HG03432 (cell line): ENCODE measurements around the gene SLC34A2.
"Not testable (repeated sequence)": the region's sequence is repeated elsewhere in the genome, so short reads cannot be mapped to it uniquely, and the experiment has no call there.

Experiments
- ATAC-seq: cut with Tn5 transposase; IDR thresholded peaks from one replicate; pipeline ENCODE4 v1.9.1; 2021; ENCODE audit warnings: mild to moderate bottlenecking, moderate library complexity; ENCODE audit not compliant: unreplicated experiment

SLC34A2 gene, protein sequence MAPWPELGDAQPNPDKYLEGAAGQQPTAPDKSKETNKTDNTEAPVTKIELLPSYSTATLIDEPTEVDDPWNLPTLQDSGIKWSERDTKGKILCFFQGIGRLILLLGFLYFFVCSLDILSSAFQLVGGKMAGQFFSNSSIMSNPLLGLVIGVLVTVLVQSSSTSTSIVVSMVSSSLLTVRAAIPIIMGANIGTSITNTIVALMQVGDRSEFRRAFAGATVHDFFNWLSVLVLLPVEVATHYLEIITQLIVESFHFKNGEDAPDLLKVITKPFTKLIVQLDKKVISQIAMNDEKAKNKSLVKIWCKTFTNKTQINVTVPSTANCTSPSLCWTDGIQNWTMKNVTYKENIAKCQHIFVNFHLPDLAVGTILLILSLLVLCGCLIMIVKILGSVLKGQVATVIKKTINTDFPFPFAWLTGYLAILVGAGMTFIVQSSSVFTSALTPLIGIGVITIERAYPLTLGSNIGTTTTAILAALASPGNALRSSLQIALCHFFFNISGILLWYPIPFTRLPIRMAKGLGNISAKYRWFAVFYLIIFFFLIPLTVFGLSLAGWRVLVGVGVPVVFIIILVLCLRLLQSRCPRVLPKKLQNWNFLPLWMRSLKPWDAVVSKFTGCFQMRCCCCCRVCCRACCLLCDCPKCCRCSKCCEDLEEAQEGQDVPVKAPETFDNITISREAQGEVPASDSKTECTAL

GRCh38 chr4:25654971-25655963 lies at the start of gene SLC34A2:
TSS of gene SLC34A2 (plus strand) at chr4:25655851. CDS start at chr4:25662501, 6,650 bp downstream.
- ATAC-seq = no peak

DNA sequence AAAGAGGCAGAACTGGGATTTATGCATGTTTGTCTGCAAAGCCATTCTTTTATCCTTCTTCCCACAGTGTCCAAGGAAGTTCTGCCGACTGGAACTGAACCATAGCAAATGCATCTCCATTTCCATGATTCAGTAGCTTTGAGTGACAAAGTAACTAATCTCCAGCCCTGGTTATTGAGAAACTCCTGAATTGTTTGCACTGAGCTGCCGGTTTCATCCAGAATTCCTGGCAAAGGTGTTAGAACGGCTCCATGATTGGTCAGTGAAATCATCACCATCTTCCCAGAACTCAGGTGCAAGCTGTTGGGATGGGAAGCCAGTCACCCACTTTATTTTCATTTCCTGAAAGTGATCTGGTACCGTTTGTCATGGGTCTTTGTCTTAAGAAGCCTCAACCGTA lies 47.0 kb upstream of the SLC34A2 start:
- ATAC-seq = no peak

- ATAC-seq = no peak
Observed at GRCh38 chr4:25609976-25610375, 45.7 kb upstream of the SLC34A2 start.

DNA sequence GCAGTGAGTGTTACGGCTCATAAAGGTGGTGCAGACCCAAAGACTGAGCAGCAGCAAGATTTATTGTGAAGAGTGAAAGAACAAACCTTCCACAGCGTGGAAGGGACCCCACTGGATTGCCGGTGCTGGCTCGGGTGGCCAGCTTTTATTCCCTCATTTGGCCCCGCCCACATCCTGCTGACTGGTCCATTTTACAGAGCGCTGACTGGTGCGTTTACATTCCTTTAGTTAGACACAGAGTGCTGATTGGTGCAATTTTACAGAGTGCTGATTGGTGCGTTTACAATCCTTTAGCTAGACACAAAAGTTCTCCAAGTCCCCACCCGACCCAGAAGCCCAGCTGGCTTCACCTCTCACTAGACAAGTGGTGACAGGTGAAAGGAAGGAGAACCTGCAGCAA lies 42.0 kb upstream of the SLC34A2 start:
- not testable (repeated sequence) for ATAC-seq

GRCh38 chr4:25614807-25615206 lies 40.8 kb upstream of the SLC34A2 start:
- no peak for ATAC-seq

GRCh38 chr4:25621027-25621930 lies 34.4 kb upstream of the SLC34A2 start:
- peak; percentile 48 for ATAC-seq

DNA sequence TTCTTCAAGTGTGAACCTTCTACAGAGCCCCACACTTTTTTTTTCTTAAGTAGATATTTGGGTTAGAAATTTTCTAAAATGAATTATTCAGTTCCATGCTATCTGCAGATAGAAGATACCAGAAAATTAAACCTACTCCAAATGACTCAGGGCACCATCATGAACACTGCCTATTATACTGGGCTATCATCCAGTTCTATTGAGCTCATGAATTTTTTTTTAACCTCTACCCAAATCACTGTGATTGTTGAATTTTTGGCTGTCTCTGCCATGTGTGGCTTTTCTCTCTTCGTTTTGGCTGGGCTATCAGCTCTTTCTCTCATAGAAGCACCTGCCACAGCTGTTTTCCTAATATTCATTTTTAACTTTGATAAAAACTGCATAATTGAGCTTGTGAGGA lies 31.0 kb upstream of the SLC34A2 start:
- ATAC-seq = no peak

- no peak for ATAC-seq
Observed at GRCh38 chr4:25628451-25628850, 27.2 kb upstream of the SLC34A2 start.

GRCh38 chr4:25632135-25632534 lies 23.5 kb upstream of the SLC34A2 start:
- no peak for ATAC-seq

GRCh38 chr4:25633541-25633940 lies 22.1 kb upstream of the SLC34A2 start:
- no peak for ATAC-seq

DNA sequence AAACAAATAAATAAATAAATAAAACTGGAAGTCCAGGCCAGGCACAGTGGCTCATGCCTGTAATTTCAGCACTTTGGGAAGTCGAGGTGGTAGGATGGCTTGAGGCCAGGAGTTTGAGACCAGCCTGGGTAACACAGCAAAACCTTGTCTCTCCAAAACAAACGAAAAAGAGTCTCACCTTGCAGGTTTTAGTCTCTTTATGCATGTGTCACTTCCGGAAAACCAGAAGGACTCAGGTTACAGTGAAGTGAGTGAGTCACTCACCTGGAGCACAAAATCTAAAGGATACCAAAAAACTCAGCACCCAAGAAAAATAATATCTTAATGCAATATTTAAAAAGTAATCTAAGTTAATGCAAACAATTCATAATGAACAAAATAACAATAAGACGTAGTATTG lies 20.1 kb upstream of the SLC34A2 start:
- ATAC-seq = no peak

DNA sequence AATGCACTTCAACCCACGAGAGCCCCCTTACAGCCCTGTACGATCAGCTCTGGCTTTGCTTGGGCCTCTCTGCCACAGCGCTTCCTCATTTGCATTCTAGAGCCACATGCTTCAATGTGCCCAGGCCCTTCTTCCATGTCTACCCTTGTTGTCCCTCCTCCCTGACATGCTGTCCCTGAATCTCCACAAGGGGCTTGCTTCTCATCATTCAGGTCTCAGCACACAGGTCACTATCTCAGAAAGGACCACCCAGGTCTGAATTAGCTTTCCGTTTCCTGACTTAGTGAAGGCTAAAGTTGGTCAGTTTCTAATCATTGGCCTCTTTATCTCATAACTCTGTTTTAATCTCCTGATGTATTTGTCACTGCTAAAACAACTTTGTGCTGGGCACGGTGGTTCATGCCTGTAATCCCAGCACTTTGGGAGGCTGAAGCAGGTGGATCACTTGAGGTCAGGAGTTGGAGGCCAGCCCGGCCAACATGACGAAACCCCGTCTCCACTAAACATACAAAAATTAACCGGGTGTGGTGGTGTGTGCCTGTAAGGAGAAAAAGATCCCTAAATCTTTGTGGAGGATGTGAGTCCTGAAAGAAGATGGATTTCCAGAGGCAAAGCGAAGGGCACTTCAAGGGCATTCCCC lies 17.9 kb upstream of the SLC34A2 start:
- ATAC-seq = no peak

- no peak for ATAC-seq
Observed at GRCh38 chr4:25638221-25638601, 17.4 kb upstream of the SLC34A2 start.

DNA sequence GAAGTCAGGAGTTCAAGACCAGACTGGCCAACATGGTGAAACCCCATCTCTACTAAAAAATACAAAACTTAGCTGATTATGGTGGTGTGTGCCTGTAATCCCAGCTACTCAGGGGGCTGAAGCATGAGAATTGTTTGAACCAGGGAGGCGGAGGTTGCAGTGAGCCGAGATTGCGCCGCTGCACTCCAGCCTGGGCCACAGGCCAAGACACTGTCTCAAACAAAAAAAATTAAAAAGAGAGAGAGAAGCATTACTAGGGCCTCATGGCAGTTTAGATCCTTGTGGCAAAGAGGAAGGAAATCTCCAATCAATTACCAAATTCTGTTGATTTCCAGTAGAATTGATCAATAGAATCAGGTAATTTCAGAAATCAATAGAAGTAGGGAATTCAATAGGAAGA lies 16.8 kb upstream of the SLC34A2 start:
- no peak for ATAC-seq

- ATAC-seq = no peak
Observed at GRCh38 chr4:25650311-25650710, 5.3 kb upstream of the SLC34A2 start.

- ATAC-seq = no peak
Observed at GRCh38 chr4:25651682-25652081, 4.0 kb upstream of the SLC34A2 start.

GRCh38 chr4:25654031-25654970 lies 1.4 kb upstream of the SLC34A2 start:
- ATAC-seq = no peak

DNA sequence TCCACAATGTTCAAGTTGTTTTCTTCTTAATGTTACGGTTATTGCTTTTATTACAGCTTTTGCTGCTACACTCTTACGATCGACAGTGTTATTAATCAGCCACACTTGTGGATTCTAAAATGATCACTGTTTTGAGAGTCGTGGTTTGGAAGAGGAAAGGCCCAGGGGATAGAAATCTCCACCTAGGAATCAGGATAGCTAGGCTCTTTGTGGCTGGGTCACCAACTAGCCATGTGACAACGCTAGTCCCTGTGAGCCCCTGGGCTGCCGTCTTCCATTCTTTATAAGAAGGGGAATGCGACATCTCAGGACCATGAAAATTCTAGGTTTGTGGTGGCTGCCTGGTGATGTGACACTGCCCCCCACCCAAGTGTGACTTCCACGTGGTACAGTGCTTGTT lies 380 bp downstream of the SLC34A2 start:
- ATAC-seq = no peak

GRCh38 chr4:25658357-25658771 lies 2.7 kb downstream of the SLC34A2 start:
- ATAC-seq = no peak
